ENCODE data around the gene PABPC1L.

PABPC1L gene

DNA sequence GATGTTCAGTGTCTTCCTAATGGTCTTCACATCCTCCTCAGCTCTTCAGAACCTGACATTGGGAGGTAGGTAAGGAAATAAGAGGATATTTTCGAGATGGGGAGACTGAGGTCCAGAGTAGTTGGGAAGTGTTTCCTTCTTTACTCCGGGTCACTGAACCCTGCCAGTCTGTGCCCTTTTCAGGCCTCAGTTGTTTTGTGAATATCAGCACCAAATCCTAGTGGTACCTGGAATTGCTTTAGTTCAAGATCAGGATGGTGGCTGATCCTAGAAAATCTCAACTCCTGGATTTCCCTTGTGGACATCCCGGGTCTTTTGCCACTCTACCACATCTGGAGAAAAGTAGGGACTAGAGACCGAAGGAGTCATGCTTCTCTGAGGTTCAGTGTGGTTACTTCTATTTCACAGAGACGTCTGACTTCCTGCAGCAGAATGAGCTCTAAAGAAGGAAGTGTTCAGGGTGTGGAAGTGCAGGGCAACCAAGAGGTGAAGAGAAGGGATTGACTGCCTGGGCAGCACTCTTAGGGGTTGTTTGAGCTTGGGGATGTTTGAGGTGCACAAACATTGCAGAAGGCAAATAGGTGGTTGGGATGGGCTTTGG lies 57.4 kb downstream of the PABPC1L start:
- Histone ChIP-seq H3K4me3 (ENCODE audit: extremely low read depth, insufficient read depth, low read length, poor library complexity, severe bottlenecking) (peak overlapping the region; percentile 70), H3K36me3 (ENCODE audit: control insufficient read depth, insufficient read depth, low read length) (peaks cover 9% of the 10 kb centered on the region), H3K9me3 (ENCODE audit: control insufficient read depth, low read length) (peaks cover 7% of the 10 kb centered on the region), H3K4me1 (ENCODE audit: control insufficient read depth, insufficient read depth, low read length, poor library complexity, severe bottlenecking) (peaks cover 19% of the 10 kb centered on the region), H3K27ac (ENCODE audit: low read depth, low read length, severe bottlenecking) (no peak overlapping the region)
- WGBS, 2 experiments (ENCODE audit: insufficient coverage in 2 of 2), result 57 to 58% methylated on average over 5 of the region's 5 CpGs

DNA sequence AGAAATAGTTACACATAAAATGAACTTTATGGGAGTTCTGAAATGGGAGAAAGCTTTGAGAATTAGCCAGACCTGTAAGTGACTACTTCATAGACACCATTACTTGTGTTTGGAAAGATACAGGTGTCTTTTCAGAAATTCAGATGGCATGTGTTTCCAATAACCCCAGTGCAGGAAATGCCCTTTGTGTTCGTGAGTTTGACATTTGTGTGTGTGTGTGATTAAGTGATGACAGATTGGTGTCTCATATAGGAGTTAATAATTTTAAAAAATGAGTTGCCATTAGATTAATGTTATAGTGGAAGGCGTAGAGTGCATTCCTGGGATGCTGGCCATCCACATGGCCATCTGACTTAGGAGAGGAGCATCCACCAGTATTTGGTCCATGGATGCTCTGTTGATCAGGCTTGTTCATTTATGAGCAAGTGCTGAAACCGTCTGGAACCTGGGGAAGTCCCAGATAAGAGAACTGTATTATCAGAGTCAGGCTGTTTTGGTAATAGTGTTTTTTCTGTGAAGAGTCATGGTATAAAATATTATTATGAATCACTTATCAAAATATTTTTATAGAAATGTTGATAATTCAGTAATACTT lies 59.5 kb downstream of the PABPC1L start:
- Histone ChIP-seq H3K4me1 (ENCODE audit: control insufficient read depth, insufficient read depth, low read length, poor library complexity, severe bottlenecking) (peaks cover 19% of the 10 kb centered on the region), H3K4me3 (ENCODE audit: extremely low read depth, insufficient read depth, low read length, poor library complexity, severe bottlenecking) (no peak overlapping the region), H3K9me3 (ENCODE audit: control insufficient read depth, low read length) (no peaks in the 10 kb centered on the region), H3K27ac (ENCODE audit: low read depth, low read length, severe bottlenecking) (no peak overlapping the region), H3K36me3 (ENCODE audit: control insufficient read depth, insufficient read depth, low read length) (peaks cover 29% of the 10 kb centered on the region)
- 94 to 96% methylated on average over 2 of the region's 3 CpGs for WGBS, 2 experiments (ENCODE audit: insufficient coverage in 2 of 2)

DNA sequence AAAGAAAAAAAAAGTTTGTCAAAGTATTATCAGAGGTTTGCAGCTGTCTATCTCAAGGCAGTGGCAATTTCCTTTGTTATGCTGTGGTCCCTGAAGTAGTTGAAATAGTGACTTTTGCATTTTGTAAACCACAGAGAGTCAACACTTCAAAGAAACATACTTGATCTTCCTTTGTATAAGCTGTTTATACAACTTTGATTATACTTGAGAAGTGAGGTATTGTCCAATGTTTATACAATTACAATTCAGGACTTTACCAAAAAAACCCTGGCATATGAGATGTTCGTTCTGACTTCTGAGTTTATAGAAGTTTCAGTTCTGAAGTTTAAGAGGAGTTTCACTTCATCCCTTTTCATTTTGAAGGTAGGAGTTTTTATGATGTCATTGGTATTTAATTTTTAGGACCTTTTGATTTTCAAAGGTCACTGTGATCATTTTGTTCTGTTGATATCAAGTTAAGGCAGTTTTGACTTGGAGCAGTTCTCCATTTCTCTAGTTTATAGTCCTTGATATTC lies 60.4 kb downstream of the PABPC1L start:
- H3K9me3 ChIP-seq (ENCODE audit: control insufficient read depth, low read length), result no peaks in the 10 kb centered on the region
- no peak overlapping the region for H3K4me3 ChIP-seq (ENCODE audit: extremely low read depth, insufficient read depth, low read length, poor library complexity, severe bottlenecking)
- WGBS, 2 experiments (ENCODE audit: insufficient coverage in 2 of 2), result no CpG with 5 or more reads among the region's 1 CpG
- H3K36me3 ChIP-seq (ENCODE audit: control insufficient read depth, insufficient read depth, low read length), result peaks cover 38% of the 10 kb centered on the region
- peaks cover 19% of the 10 kb centered on the region for H3K4me1 ChIP-seq (ENCODE audit: control insufficient read depth, insufficient read depth, low read length, poor library complexity, severe bottlenecking)
- H3K27ac ChIP-seq (ENCODE audit: low read depth, low read length, severe bottlenecking), result no peak overlapping the region

DNA sequence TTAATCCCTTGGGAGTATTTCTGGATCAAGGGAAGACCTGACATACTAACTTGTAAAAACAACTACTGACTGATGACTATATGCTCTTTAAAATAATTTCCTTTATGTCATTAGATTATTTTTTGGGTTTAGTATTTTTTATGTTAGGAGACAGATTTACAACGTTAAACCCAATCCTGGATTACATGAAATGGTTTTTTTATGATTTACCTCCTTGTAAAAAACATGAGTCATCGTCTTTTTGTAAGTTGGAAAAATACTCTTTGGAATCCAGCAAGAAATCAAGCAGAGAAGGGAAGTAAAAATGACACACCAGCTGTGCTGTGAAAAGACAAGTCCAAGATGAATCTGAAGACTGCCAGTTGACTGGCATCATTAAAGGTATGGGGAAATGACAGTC lies 63.2 kb downstream of the PABPC1L start:
- 100% methylated on average over 1 of the region's 2 CpGs for WGBS, 2 experiments (ENCODE audit: insufficient coverage in 2 of 2)
- H3K36me3 ChIP-seq (ENCODE audit: control insufficient read depth, insufficient read depth, low read length), result peaks cover 52% of the 10 kb centered on the region

DNA sequence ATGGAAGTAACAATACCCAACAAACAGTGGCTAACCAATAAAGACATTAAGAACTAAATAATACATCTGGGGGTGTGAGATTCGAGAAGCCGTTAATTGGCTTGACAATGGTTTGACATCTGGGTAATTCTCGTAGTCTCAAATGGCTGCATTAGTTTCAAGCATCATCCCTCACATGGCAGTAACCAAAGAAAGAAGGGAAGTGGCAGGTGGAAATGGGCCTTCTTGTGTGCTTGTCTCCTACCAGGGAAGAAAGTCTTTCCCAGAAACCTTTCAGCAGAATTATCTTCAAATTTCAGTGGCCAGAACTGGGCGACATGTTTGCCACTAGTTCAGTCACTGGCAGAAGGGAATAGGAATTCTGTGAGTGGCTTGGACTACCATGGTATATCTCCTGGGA lies 66.8 kb downstream of the PABPC1L start:
- Histone ChIP-seq H3K4me3 (ENCODE audit: extremely low read depth, insufficient read depth, low read length, poor library complexity, severe bottlenecking) (no peak overlapping the region), H3K27ac (ENCODE audit: low read depth, low read length, severe bottlenecking) (no peak overlapping the region), H3K9me3 (ENCODE audit: control insufficient read depth, low read length) (no peaks in the 10 kb centered on the region), H3K36me3 (ENCODE audit: control insufficient read depth, insufficient read depth, low read length) (peaks cover 78% of the 10 kb centered on the region), H3K4me1 (ENCODE audit: control insufficient read depth, insufficient read depth, low read length, poor library complexity, severe bottlenecking) (peaks cover 10% of the 10 kb centered on the region)
- WGBS, 2 experiments (ENCODE audit: insufficient coverage in 2 of 2), result 87 to 90% methylated on average over 2 to 3 of the region's 4 CpGs

More for the DNA sequence above, 63.2 kb downstream of the PABPC1L start:
- Histone ChIP-seq H3K27ac (ENCODE audit: low read depth, low read length, severe bottlenecking) (no peak overlapping the region), H3K4me1 (ENCODE audit: control insufficient read depth, insufficient read depth, low read length, poor library complexity, severe bottlenecking) (peaks cover 16% of the 10 kb centered on the region), H3K4me3 (ENCODE audit: extremely low read depth, insufficient read depth, low read length, poor library complexity, severe bottlenecking) (no peak overlapping the region), H3K9me3 (ENCODE audit: control insufficient read depth, low read length) (no peaks in the 10 kb centered on the region)

DNA sequence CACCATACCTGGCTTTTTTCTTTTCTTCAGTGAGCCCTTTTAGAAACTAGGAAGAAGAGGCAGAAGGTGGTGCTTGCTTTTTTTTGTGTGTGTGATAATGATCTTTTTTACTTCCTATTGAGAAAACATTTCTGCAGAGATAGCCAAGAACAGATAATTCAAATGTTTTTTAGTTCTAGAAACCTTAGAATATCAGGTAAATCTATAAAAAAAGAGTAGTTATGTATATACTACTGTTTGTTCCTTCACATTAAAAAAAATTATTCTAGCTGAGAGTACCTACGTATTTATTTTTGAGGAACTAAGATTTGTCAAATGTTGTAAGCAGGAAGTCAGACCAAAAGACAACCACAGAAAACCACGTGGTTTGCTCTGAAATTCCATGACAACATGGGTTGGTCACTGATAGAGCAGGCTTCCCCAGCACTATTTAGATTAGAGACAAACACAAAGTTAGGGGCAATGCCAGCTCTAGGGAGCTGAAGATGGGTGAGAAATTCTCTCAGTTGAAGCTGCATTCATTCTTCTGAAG lies 69.3 kb downstream of the PABPC1L start:
- WGBS, 2 experiments (ENCODE audit: insufficient coverage in 2 of 2), result 86 to 100% methylated on average over 1 of the region's 2 CpGs
- peaks cover 10% of the 10 kb centered on the region for H3K4me1 ChIP-seq (ENCODE audit: control insufficient read depth, insufficient read depth, low read length, poor library complexity, severe bottlenecking)

DNA sequence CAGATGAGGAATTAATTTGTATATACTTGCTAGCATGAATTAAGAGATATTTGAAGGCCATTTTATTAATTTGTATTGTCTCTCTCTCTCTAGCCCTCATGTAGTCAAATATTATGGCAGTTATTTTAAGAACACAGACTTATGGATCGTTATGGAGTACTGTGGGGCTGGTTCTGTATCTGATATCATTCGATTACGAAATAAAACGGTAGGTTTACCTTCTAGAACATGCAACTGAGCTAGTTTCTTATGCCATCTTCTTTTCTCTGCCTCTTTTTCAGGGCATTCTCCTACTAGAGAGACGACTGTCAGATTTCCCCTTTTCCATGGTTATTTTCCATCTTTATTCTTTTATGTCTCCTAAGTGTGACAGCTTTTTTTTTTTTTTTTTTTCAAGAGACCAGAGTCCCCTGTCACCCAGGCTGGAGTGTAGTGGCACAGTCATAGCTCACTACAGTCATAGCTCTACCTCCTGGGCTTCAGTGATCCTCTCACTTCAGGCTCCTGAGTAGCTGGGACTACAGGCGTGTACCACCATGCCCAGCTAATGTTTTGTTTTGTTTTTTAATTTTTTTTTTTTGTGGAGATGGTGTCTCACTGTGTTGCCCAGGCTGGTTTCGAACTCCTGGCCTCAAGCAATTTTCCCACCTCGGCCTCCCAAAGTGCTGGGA lies 72.0 kb downstream of the PABPC1L start:
- Histone ChIP-seq H3K4me3 (ENCODE audit: extremely low read depth, insufficient read depth, low read length, poor library complexity, severe bottlenecking) (no peak overlapping the region), H3K36me3 (ENCODE audit: control insufficient read depth, insufficient read depth, low read length) (peaks cover 79% of the 10 kb centered on the region), H3K27ac (ENCODE audit: low read depth, low read length, severe bottlenecking) (no peak overlapping the region), H3K9me3 (ENCODE audit: control insufficient read depth, low read length) (no peaks in the 10 kb centered on the region), H3K4me1 (ENCODE audit: control insufficient read depth, insufficient read depth, low read length, poor library complexity, severe bottlenecking) (peaks cover 10% of the 10 kb centered on the region)
- 93 to 95% methylated on average over 5 to 6 of the region's 8 CpGs for WGBS, 2 experiments (ENCODE audit: insufficient coverage in 2 of 2)

More for the DNA sequence above, 69.3 kb downstream of the PABPC1L start:
- peak overlapping the region; percentile 13 for H3K27ac ChIP-seq (ENCODE audit: low read depth, low read length, severe bottlenecking)
- H3K9me3 ChIP-seq (ENCODE audit: control insufficient read depth, low read length), result no peaks in the 10 kb centered on the region
- H3K36me3 ChIP-seq (ENCODE audit: control insufficient read depth, insufficient read depth, low read length), result peaks cover 75% of the 10 kb centered on the region
- H3K4me3 ChIP-seq (ENCODE audit: extremely low read depth, insufficient read depth, low read length, poor library complexity, severe bottlenecking), result no peak overlapping the region

DNA sequence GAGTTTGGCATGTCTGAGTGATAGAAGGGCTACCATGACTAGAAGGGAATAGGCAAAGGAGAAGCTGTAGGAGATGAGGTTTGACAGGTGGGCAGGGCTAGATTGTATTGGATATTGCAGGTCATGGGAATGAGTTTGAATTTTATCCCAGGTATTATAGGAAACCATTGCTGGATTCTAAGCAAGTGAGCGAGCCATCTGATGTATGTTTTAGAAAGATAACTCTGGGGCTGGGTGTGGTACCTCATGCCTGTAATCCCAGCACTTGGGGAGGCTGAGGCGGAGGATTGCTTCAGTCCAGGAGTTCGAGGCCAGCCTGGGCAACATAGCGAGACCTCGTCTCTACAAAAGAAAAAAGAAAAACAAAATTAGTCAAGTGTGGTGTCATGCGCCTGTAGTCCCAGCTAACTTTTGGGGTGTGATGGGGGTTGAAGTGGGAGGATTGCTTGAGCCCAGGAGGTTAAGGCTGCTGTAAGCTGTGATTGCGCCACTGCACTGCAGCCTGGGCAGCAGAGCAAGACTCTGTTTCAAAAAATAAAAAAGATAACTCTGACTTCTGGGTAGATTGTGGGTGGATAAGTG lies 73.3 kb downstream of the PABPC1L start:
- WGBS, 2 experiments (ENCODE audit: insufficient coverage in 2 of 2), result 96 to 98% methylated on average over 6 to 7 of the region's 7 CpGs
- H3K4me1 ChIP-seq (ENCODE audit: control insufficient read depth, insufficient read depth, low read length, poor library complexity, severe bottlenecking), result peaks cover 10% of the 10 kb centered on the region
- no peak overlapping the region for H3K4me3 ChIP-seq (ENCODE audit: extremely low read depth, insufficient read depth, low read length, poor library complexity, severe bottlenecking)
- peaks cover 89% of the 10 kb centered on the region for H3K36me3 ChIP-seq (ENCODE audit: control insufficient read depth, insufficient read depth, low read length)
- no peak overlapping the region for H3K27ac ChIP-seq (ENCODE audit: low read depth, low read length, severe bottlenecking)
- no peaks in the 10 kb centered on the region for H3K9me3 ChIP-seq (ENCODE audit: control insufficient read depth, low read length)

DNA sequence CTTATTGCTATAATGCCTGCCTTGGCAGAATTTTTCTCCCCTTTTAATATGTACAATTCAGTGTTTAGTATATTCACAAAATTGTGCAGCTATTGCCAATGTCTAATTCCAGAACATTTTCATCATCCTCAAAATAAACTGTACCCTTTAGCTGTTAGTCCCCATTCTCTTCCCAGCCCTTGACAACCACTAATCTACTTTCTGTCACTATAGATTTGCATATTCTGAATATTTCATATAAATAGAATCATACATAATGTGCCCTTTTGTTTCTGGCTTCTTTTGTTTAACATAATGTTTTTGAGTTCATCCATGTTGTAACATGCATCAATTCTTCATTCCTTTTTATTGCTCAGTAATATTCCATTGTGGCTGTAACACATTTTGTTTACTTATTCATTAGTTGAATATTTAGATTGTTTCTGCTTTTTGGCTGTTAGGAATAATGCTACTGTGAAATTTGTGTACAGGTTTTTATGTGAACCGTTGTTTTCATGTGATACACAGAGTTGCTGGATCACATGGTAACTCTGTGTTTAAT lies 78.8 kb downstream of the PABPC1L start:
- no peak overlapping the region for H3K27ac ChIP-seq (ENCODE audit: low read depth, low read length, severe bottlenecking)
- no peaks in the 10 kb centered on the region for H3K9me3 ChIP-seq (ENCODE audit: control insufficient read depth, low read length)
- peaks cover 63% of the 10 kb centered on the region for H3K36me3 ChIP-seq (ENCODE audit: control insufficient read depth, insufficient read depth, low read length)
- H3K4me1 ChIP-seq (ENCODE audit: control insufficient read depth, insufficient read depth, low read length, poor library complexity, severe bottlenecking), result peaks cover 5% of the 10 kb centered on the region
- H3K4me3 ChIP-seq (ENCODE audit: extremely low read depth, insufficient read depth, low read length, poor library complexity, severe bottlenecking), result no peak overlapping the region
- WGBS, 2 experiments (ENCODE audit: insufficient coverage in 2 of 2), result 89 to 92% methylated on average over 1 of the region's 1 CpG
